ENCODE results near the gene ABCB10. TPM values are rescaled to one million over a fixed set of nuclear protein-coding genes. Genes with fewer than 3 reads are reported as not detected.
"Not testable (repeated sequence)": the region's sequence is repeated elsewhere in the genome, so short reads cannot be mapped to it uniquely, and the experiment has no call there.

Gene ABCB10
- polyA plus RNA-seq, 1 donor (not counting 4 experiments of a cell fraction or from before 2014, with no cell fraction given), result 14.3 TPM

- Histone ChIP-seq H3K27ac (ENCODE audit: control insufficient read depth, insufficient read depth, low read length) (no peak overlapping the region), H3K4me3 (ENCODE audit: control insufficient read depth in 2 of 3, extremely low read depth in 1 of 3, insufficient read depth in 2 of 3, low read depth in 1 of 3, low read length in 3 of 3) (no peak overlapping the region), H3K79me2 (ENCODE audit: control insufficient read depth, insufficient read depth, low read length) (no peaks in the 10 kb centered on the region), H3K9me1 (ENCODE audit: control insufficient read depth, extremely low read depth, insufficient read depth, low read length) (no peaks in the 10 kb centered on the region), H3K4me1 (ENCODE audit: control insufficient read depth, extremely low read depth, insufficient read depth, low read length) (no peaks in the 10 kb centered on the region), H4K20me1 (ENCODE audit: control insufficient read depth, extremely low read depth, insufficient read depth, low read length) (no peaks in the 10 kb centered on the region), H3K9me3 (ENCODE audit: control insufficient read depth, low read depth, low read length) (no peaks in the 10 kb centered on the region), H3K9ac (ENCODE audit: control insufficient read depth, extremely low read depth, insufficient read depth, low read length) (no peak overlapping the region), H3K27me3 (ENCODE audit: control insufficient read depth, extremely low read depth, insufficient read depth, low read length) (no peaks in the 10 kb centered on the region), H3K4me2 (ENCODE audit: control insufficient read depth, extremely low read depth, insufficient read depth, low read depth, low read length) (no peak overlapping the region), H2AFZ (ENCODE audit: control insufficient read depth, low read length) (no peak overlapping the region), H3K36me3 (ENCODE audit: control insufficient read depth in 2 of 2, extremely low read depth in 1 of 2, insufficient read depth in 2 of 2, low read length in 2 of 2) (peaks cover 17 to 19% of the 10 kb centered on the region in 2 experiments)
- TF ChIP-seq CTCF (optimal IDR thresholded peaks at IDR 0.05 in 1 of 3, IDR thresholded peaks at IDR 0.05 in 1 of 3, conservative IDR thresholded peaks at IDR 0.05 in 1 of 3; ENCODE audit: extremely low read depth in 1 of 3, insufficient read depth in 2 of 3, low read length in 3 of 3) (no peak), EZH2 (IDR thresholded peaks at IDR 0.05; ENCODE audit: low read length) (no peak)
- DNase-seq (ENCODE audit: low read depth, low spot score), result no peak
- dilution Hi-C loops (cut with MboI; ENCODE audit: extremely low pct_ligation_motif_present, low sequenced_read_pairs), result no loop called here
- no peak for FAIRE-seq
These were observed 79.7 kb downstream of the ABCB10 start for GRCh38 chr1:229478852-229479251.

GRCh38 chr1:229475859-229476258 lies 82.6 kb downstream of the ABCB10 start:
- dilution Hi-C loops (cut with MboI; ENCODE audit: extremely low pct_ligation_motif_present, low sequenced_read_pairs); H3K9me3 ChIP-seq (ENCODE audit: control insufficient read depth, low read depth, low read length); FAIRE-seq; H3K27me3 ChIP-seq (ENCODE audit: control insufficient read depth, extremely low read depth, insufficient read depth, low read length); H3K4me3 ChIP-seq (ENCODE audit: control insufficient read depth in 2 of 3, extremely low read depth in 1 of 3, insufficient read depth in 2 of 3, low read depth in 1 of 3, low read length in 3 of 3); H2AFZ ChIP-seq (ENCODE audit: control insufficient read depth, low read length); H3K79me2 ChIP-seq (ENCODE audit: control insufficient read depth, insufficient read depth, low read length); H3K9me1 ChIP-seq (ENCODE audit: control insufficient read depth, extremely low read depth, insufficient read depth, low read length); DNase-seq (ENCODE audit: low read depth, low spot score); H3K27ac ChIP-seq (ENCODE audit: control insufficient read depth, insufficient read depth, low read length); H3K4me2 ChIP-seq (ENCODE audit: control insufficient read depth, extremely low read depth, insufficient read depth, low read depth, low read length); H3K4me1 ChIP-seq (ENCODE audit: control insufficient read depth, extremely low read depth, insufficient read depth, low read length); H3K9ac ChIP-seq (ENCODE audit: control insufficient read depth, extremely low read depth, insufficient read depth, low read length); H4K20me1 ChIP-seq (ENCODE audit: control insufficient read depth, extremely low read depth, insufficient read depth, low read length): not testable (repeated sequence)
- H3K36me3 ChIP-seq (ENCODE audit: control insufficient read depth in 2 of 2, extremely low read depth in 1 of 2, insufficient read depth in 2 of 2, low read length in 2 of 2), result peaks cover 16 to 22% of the 10 kb centered on the region in 2 experiments

- Histone ChIP-seq H3K27ac (ENCODE audit: control insufficient read depth, insufficient read depth, low read length) (no peak overlapping the region), H4K20me1 (ENCODE audit: control insufficient read depth, extremely low read depth, insufficient read depth, low read length) (no peaks in the 10 kb centered on the region), H3K4me1 (ENCODE audit: control insufficient read depth, extremely low read depth, insufficient read depth, low read length) (no peaks in the 10 kb centered on the region), H3K79me2 (ENCODE audit: control insufficient read depth, insufficient read depth, low read length) (no peaks in the 10 kb centered on the region), H3K4me2 (ENCODE audit: control insufficient read depth, extremely low read depth, insufficient read depth, low read depth, low read length) (no peak overlapping the region), H3K9me1 (ENCODE audit: control insufficient read depth, extremely low read depth, insufficient read depth, low read length) (no peaks in the 10 kb centered on the region), H3K36me3 (ENCODE audit: control insufficient read depth in 2 of 2, extremely low read depth in 1 of 2, insufficient read depth in 2 of 2, low read length in 2 of 2) (peaks cover 17 to 24% of the 10 kb centered on the region in 2 experiments), H3K4me3 (ENCODE audit: control insufficient read depth in 2 of 3, extremely low read depth in 1 of 3, insufficient read depth in 2 of 3, low read depth in 1 of 3, low read length in 3 of 3) (no peak overlapping the region), H3K9ac (ENCODE audit: control insufficient read depth, extremely low read depth, insufficient read depth, low read length) (no peak overlapping the region), H2AFZ (ENCODE audit: control insufficient read depth, low read length) (no peak overlapping the region), H3K27me3 (ENCODE audit: control insufficient read depth, extremely low read depth, insufficient read depth, low read length) (no peaks in the 10 kb centered on the region), H3K9me3 (ENCODE audit: control insufficient read depth, low read depth, low read length) (no peaks in the 10 kb centered on the region)
- TF ChIP-seq CTCF (optimal IDR thresholded peaks at IDR 0.05 in 1 of 3, IDR thresholded peaks at IDR 0.05 in 1 of 3, conservative IDR thresholded peaks at IDR 0.05 in 1 of 3; ENCODE audit: extremely low read depth in 1 of 3, insufficient read depth in 2 of 3, low read length in 3 of 3) (no peak), EZH2 (IDR thresholded peaks at IDR 0.05; ENCODE audit: low read length) (no peak)
- DNase-seq (ENCODE audit: low read depth, low spot score), result no peak
- no peak for FAIRE-seq
- dilution Hi-C loops (cut with MboI; ENCODE audit: extremely low pct_ligation_motif_present, low sequenced_read_pairs), result no loop called here
These were observed 84.0 kb downstream of the ABCB10 start for GRCh38 chr1:229474509-229474908.

Data from keratinocyte (primary cell).